GM21515 (cell line): ENCODE results near the gene ZNF487.
"Not testable (repeated sequence)": the region's sequence is repeated elsewhere in the genome, so short reads cannot be mapped to it uniquely, and the experiment has no call there.

Experiments
- ATAC-seq: cut with Tn5 transposase; IDR thresholded peaks from one replicate; pipeline ENCODE4 v1.9.1; 2021; ENCODE audit not compliant: unreplicated experiment

ZNF487 gene

GRCh38 chr10:43436291-43437140 is at the start of gene ZNF487:
Gene ZNF487, plus strand, starts transcription at chr10:43437111. Its CDS starts 38,703 bp downstream, at chr10:43475814.
- ATAC-seq, result peak; percentile 94

GRCh38 chr10:43387678-43388032 is 49.3 kb upstream of the ZNF487 start:
- no peak for ATAC-seq

GRCh38 chr10:43389867-43390266 is 47.0 kb upstream of the ZNF487 start:
- no peak for ATAC-seq

GRCh38 chr10:43390333-43390732 is 46.6 kb upstream of the ZNF487 start:
- ATAC-seq, result no peak

GRCh38 chr10:43390759-43391158 is 46.2 kb upstream of the ZNF487 start:
- no peak for ATAC-seq

- ATAC-seq, result no peak
These were observed 45.4 kb upstream of the ZNF487 start for GRCh38 chr10:43391496-43391895.

GRCh38 chr10:43392748-43393147 is 44.2 kb upstream of the ZNF487 start:
- no peak for ATAC-seq

GRCh38 chr10:43393186-43393585 is 43.7 kb upstream of the ZNF487 start:
- ATAC-seq, result not testable (repeated sequence)

- no peak for ATAC-seq
These were observed 43.1 kb upstream of the ZNF487 start for GRCh38 chr10:43393606-43394360.

GRCh38 chr10:43394868-43395267 is 42.0 kb upstream of the ZNF487 start:
- no peak for ATAC-seq

- no peak for ATAC-seq
These were observed 41.3 kb upstream of the ZNF487 start for GRCh38 chr10:43395571-43396060.

GRCh38 chr10:43396061-43396927 is 40.6 kb upstream of the ZNF487 start:
- peak; percentile 50 for ATAC-seq

GRCh38 chr10:43396928-43397624 is 39.8 kb upstream of the ZNF487 start:
- peak; percentile 79 for ATAC-seq

- ATAC-seq, result no peak
These were observed 38.0 kb upstream of the ZNF487 start for GRCh38 chr10:43398939-43399319.

GRCh38 chr10:43399320-43400310 is 37.3 kb upstream of the ZNF487 start:
- no peak for ATAC-seq

- ATAC-seq, result no peak
These were observed 35.3 kb upstream of the ZNF487 start for GRCh38 chr10:43401627-43402026.

GRCh38 chr10:43402176-43402575 is 34.7 kb upstream of the ZNF487 start:
- no peak for ATAC-seq

GRCh38 chr10:43402880-43403452 is 33.9 kb upstream of the ZNF487 start:
- no peak for ATAC-seq
